HUES6 (cell line): Measurements from ENCODE around the gene TMEM178B.
"Not testable (repeated sequence)": the region's sequence is repeated elsewhere in the genome, so short reads cannot be mapped to it uniquely, and the experiment has no call there.

ENCODE experiments used
- H3K27ac ChIP-seq: 2 replicates; pipeline ENCODE4 v1.7.0; 2013; ENCODE audit warnings: low read depth, mild to moderate bottlenecking, low read length, inconsistent platforms
- H3K27me3 ChIP-seq: 2 replicates; pipeline ENCODE4 v1.6.1; 2013; ENCODE audit warnings: low read length; ENCODE audit not compliant: control insufficient read depth, insufficient read depth
- H3K36me3 ChIP-seq: 2 replicates; pipeline ENCODE4 v1.6.1; 2013; ENCODE audit warnings: low read length; ENCODE audit not compliant: control insufficient read depth, insufficient read depth
- H3K4me1 ChIP-seq: 2 replicates; pipeline ENCODE4 v1.6.1; 2013; ENCODE audit warnings: low read length; ENCODE audit not compliant: control insufficient read depth, insufficient read depth
- H3K4me3 ChIP-seq: 2 replicates; pipeline ENCODE4 v1.5.1; 2013; ENCODE audit warnings: low read depth, low read length
- H3K9ac ChIP-seq: one replicate; pipeline ENCODE4 v1.6.1; 2013; ENCODE audit warnings: mild to moderate bottlenecking, low read length
- H3K9me3 ChIP-seq: 2 replicates; pipeline ENCODE4 v1.6.1; 2013; ENCODE audit warnings: low read depth, low read length; ENCODE audit not compliant: control insufficient read depth, insufficient read depth

TMEM178B gene

DNA sequence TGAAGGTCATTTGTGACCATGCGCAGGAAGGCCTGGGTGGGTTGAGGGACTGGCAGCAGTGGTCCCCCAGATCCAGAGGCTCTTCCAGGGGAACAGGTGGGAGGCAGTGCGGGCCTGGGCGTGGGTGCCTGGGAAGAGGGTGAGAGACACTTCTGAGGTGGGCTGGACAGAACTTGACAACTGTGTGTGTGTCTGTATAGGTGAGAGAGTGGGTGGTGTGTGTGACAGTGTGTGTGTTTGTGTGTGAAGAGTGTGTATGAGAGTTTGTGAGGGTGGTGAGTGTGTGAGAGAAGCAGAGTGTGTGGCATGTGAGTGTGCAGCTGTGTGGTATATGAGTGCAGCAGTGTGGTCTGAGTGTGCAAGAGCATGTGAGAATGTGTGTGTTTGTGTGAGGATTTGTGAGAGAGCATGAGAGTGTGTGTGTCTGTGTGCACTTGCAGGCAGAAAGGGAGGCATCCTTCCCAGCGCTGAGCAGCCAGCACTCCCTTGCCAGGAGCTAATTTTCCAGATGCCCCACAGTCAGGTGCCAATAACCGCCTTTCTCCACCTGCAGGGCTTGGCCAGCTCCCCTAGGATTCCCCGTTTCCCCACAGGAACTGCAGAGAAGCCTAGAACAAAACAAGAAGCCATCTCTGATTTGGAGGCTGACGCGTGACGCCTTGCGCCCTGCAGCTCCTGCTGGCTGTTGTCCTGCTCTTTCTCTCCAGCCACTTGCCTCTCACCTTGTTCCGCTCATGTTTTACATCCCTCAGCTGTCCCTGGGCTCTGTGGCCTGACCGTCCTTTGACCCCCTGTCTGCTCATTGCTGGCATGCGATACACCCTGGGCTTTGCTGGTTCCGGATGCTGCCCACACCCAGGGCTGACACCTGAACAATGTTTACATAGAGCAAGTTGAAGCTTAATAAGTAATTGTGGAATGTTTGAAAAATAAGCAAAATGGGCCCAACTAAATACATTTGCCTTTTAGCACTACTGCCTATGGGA lies 88.0 kb downstream of the TMEM178B start:
- Histone ChIP-seq H3K27ac (no peak overlapping the region), H3K9me3 (0 out of 2 replicates have a peak, but pooled peaks cover 3% of the 10 kb centered on the region), H3K4me3 (no peak overlapping the region), H3K9ac (no peak overlapping the region), H3K36me3 (no peaks in the 10 kb centered on the region), H3K27me3 (no peaks in the 10 kb centered on the region), H3K4me1 (no peaks in the 10 kb centered on the region)

DNA sequence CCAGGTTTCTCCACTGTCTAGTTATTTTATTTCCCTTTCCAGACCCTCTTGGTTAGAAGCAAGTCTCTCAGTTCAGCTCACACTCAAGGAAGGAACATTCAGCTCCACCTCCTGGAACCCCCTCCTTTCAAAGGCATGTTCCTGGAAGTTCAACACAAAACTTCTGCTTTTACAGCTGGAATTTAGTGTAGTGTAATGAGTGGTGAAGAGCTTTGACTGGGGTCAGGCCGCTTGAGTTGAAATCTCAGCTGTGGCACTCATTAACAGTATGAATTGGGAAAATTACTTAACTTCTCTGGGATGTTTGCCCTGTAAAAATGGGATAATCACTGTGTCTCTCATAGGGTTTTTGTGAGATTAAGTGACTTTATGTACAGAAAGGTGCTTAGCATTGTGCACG lies 91.7 kb downstream of the TMEM178B start:
- H3K36me3 ChIP-seq = no peaks in the 10 kb centered on the region
- no peak overlapping the region for H3K27ac ChIP-seq
- no peak overlapping the region for H3K9ac ChIP-seq
- H3K9me3 ChIP-seq = 0 out of 2 replicates have a peak, but pooled peaks cover 3% of the 10 kb centered on the region
- no peak overlapping the region for H3K4me3 ChIP-seq
- no peaks in the 10 kb centered on the region for H3K4me1 ChIP-seq
- no peaks in the 10 kb centered on the region for H3K27me3 ChIP-seq

- H3K36me3 ChIP-seq = no peaks in the 10 kb centered on the region
- no peak overlapping the region for H3K27ac ChIP-seq
- no peak overlapping the region for H3K4me3 ChIP-seq
- no peak overlapping the region for H3K9ac ChIP-seq
- H3K4me1 ChIP-seq = no peaks in the 10 kb centered on the region
- H3K9me3 ChIP-seq = 0 out of 2 replicates have a peak, but pooled peaks cover 3% of the 10 kb centered on the region
- no peaks in the 10 kb centered on the region for H3K27me3 ChIP-seq
Measured at GRCh38 chr7:141166926-141167325, 93.1 kb downstream of the TMEM178B start.

GRCh38 chr7:141167381-141167964 lies 93.6 kb downstream of the TMEM178B start:
- Histone ChIP-seq H3K9me3 (0 out of 2 replicates have a peak, but pooled peaks cover 3% of the 10 kb centered on the region), H3K27ac (no peak overlapping the region), H3K27me3 (no peaks in the 10 kb centered on the region), H3K4me1 (no peaks in the 10 kb centered on the region), H3K9ac (no peak overlapping the region), H3K36me3 (no peaks in the 10 kb centered on the region), H3K4me3 (no peak overlapping the region)

DNA sequence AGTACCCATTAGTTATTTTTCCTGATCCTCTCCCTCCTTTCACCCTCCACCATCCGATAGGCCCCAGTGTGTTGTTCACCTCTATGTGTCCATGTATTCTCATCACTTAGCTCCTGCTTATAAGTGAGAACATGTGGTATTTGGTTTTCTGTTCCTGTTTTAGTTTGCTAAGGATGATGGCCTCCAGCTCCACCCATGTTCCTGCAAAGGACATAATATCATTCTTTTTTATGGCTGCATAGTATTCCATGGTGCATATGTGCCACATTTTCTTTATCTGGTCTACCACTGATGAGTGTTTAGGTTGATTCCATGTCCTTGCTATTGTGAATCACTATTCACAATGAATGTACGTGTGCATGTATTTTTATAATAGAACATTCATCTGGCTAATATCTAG lies 95.3 kb downstream of the TMEM178B start:
- not testable (repeated sequence) for H3K4me3 ChIP-seq, H3K9ac ChIP-seq, H3K27me3 ChIP-seq, H3K4me1 ChIP-seq, H3K27ac ChIP-seq, H3K9me3 ChIP-seq, H3K36me3 ChIP-seq

DNA sequence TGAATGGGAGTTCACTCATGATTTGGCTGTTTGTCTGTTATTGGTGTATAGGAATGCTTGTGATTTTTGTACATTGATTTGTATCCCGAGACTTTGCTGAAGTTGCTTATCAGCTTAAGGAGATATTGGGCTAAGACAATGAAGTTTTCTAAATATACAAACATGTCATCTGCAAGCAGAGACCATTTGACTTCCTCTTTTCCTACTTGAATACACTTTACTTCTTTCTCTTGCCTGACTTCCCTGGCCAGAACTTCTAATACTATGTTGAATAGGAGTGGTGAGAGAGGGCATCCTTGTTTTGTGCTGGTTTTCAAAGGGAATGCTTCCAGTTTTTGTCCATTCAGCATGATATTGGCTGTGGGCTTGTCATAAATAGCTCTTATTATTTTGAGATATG lies 101.9 kb downstream of the TMEM178B start:
- H3K9me3 ChIP-seq, H3K9ac ChIP-seq: not testable (repeated sequence)

GRCh38 chr7:141177120-141177519 lies 103.3 kb downstream of the TMEM178B start:
- not testable (repeated sequence) for H3K4me3 ChIP-seq, H3K9me3 ChIP-seq, H3K9ac ChIP-seq, H3K27ac ChIP-seq, H3K4me1 ChIP-seq, H3K27me3 ChIP-seq, H3K36me3 ChIP-seq

More for the DNA sequence above, 101.9 kb downstream of the TMEM178B start:
- not testable (repeated sequence) for H3K36me3 ChIP-seq, H3K27ac ChIP-seq, H3K4me1 ChIP-seq, H3K27me3 ChIP-seq, H3K4me3 ChIP-seq

DNA sequence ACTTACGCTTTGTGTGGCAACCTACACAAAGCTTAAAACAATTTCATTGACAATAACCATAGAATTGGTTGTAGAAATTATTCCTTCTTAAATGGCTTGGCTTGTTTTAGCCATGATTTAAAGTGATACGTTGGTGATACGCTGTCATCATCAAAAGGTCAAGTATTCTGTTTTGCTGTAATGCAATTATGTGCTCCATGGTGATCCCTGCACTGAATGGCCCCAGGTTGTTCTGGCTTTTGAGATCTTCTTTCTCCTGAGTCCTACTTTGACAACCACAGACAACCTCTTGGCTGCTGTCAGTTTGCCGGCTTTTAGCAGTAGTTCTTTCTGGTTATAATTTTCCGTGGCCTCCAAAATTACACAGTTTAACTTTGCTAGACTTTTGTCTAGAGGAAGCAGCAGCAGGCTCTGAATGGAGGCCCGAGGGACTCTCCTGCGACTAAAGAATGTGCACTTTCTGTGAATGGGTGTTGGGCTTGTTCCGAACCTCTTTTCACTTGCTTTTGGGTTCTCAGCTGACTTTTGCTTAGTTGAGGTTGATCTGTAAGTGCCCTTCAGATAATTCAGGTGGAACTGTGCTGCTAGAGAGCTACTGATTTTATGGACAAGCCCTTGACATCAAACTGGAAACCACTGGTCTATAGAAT lies 104.7 kb downstream of the TMEM178B start:
- Histone ChIP-seq H3K9me3 (no peaks in the 10 kb centered on the region), H3K4me1 (no peaks in the 10 kb centered on the region), H3K36me3 (no peaks in the 10 kb centered on the region), H3K9ac (no peak overlapping the region), H3K27me3 (no peaks in the 10 kb centered on the region), H3K4me3 (no peak overlapping the region), H3K27ac (no peak overlapping the region)

- Histone ChIP-seq H3K4me1 (no peaks in the 10 kb centered on the region), H3K4me3 (no peak overlapping the region), H3K36me3 (no peaks in the 10 kb centered on the region), H3K27ac (no peak overlapping the region), H3K27me3 (no peaks in the 10 kb centered on the region), H3K9me3 (no peaks in the 10 kb centered on the region), H3K9ac (no peak overlapping the region)
Measured at GRCh38 chr7:141181812-141182211, 107.9 kb downstream of the TMEM178B start.

GRCh38 chr7:141184532-141185190 lies 110.8 kb downstream of the TMEM178B start:
- Histone ChIP-seq H3K9me3 (no peaks in the 10 kb centered on the region), H3K4me3 (no peak overlapping the region), H3K9ac (no peak overlapping the region), H3K36me3 (no peaks in the 10 kb centered on the region), H3K4me1 (no peaks in the 10 kb centered on the region), H3K27ac (no peak overlapping the region), H3K27me3 (no peaks in the 10 kb centered on the region)
